Right lung (tissue), 5 donors: Measurements from ENCODE around the gene ZHX3. TPM values are rescaled to one million over a fixed set of nuclear protein-coding genes. Genes with fewer than 3 reads are reported as not detected.
A peak's percentile ranks its signal among the peaks of the same experiment; 100 is the strongest.
"Not testable (repeated sequence)": the region's sequence is repeated elsewhere in the genome, so short reads cannot be mapped to it uniquely, and the experiment has no call there.

Experiments used
- DNase-seq, 2 donors: peaks; one replicate each; pipeline ENCODE4 v3.0.0-alpha.2; 2013
- polyA plus RNA-seq, 5 donors: library from polyadenylated mRNA; unstranded; fragments of 120-200 nt; gene quantifications; one replicate each; pipeline versions ENCODE4 v1.2.1 to v1.2.3, GENCODE V29; 2013; ENCODE audit warnings: inconsistent platforms in 1 of 5, low replicate concordance in 1 of 5; ENCODE audit not compliant: insufficient read length in 5 of 5, insufficient read depth in 1 of 5

ZHX3 gene
- polyA plus RNA-seq, 5 donors, result 8.5 to 11.0 (median 10.4) TPM

GRCh38 chr20:41334036-41334435 lies 16.5 kb upstream of the ZHX3 start:
- no peak for DNase-seq

- no peak for DNase-seq
Measured at GRCh38 chr20:41331731-41332130, 14.2 kb upstream of the ZHX3 start.

GRCh38 chr20:41330941-41331340 lies 13.4 kb upstream of the ZHX3 start:
- no peak for DNase-seq

GRCh38 chr20:41330343-41330720 lies 12.8 kb upstream of the ZHX3 start:
- DNase-seq, result no peak

- DNase-seq, result peak in 1 of 2 donors; percentile 58
Measured at GRCh38 chr20:41329435-41330342, 12.2 kb upstream of the ZHX3 start.

DNA sequence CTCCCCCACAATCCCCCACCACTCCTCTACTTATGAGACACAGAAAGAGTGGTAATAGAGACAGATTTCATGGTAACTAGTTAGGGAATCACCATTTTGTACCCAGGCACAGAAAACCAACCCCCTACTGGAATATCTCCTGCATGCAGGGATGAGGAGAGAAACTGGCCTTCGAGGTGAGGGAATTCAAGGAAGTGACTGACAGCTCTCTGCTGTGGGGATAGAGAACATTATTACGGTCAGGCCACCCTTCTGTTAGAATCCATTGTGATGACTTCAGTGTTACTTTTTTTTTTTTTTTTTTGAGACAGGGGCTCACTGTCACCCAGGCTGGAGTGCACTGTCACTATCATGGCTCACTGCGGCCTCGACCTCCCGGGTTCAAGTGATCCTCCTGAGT lies 9.6 kb upstream of the ZHX3 start:
- DNase-seq, result no peak

DNA sequence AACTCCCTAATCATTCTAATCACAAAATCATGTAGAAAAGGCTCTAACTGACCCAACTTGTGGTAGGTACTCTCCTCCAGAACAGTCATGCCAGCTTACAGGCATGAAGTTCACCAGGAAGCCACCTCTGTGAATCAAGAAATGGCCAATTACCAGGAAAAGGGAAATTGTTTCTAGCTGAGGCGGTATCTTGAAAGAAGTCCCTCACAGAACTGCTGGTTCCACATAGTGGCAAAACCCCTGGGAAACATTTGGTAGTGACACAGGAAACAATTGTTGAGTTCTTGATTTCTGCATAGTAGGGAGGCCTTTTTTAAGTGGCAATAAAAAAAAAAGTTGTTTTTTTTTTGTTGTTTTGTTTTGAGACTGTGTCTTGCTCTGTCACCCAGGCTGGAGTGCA lies 3.4 kb upstream of the ZHX3 start:
- no peak for DNase-seq

DNA sequence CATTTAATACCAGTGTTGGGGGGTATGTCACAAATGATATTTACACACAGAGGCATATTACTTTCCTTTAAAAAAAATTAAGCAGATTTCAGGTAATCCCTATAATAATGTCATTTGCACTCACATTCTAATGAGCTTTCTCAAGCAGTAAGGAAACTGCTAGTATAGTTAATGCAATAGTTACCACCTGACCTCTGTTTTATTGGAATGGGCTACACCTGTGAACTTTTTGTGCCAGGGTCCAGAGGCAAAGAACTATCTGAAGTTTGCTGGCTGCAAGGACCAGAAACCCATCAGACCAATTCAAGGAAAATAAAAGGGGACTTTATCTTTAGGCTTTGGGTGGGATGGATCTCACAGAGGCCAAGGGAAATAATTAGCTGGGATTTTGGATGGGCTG lies 2.9 kb upstream of the ZHX3 start:
- no peak for DNase-seq

GRCh38 chr20:41318271-41318649 lies 729 bp upstream of the ZHX3 start:
- DNase-seq, result no peak

DNA sequence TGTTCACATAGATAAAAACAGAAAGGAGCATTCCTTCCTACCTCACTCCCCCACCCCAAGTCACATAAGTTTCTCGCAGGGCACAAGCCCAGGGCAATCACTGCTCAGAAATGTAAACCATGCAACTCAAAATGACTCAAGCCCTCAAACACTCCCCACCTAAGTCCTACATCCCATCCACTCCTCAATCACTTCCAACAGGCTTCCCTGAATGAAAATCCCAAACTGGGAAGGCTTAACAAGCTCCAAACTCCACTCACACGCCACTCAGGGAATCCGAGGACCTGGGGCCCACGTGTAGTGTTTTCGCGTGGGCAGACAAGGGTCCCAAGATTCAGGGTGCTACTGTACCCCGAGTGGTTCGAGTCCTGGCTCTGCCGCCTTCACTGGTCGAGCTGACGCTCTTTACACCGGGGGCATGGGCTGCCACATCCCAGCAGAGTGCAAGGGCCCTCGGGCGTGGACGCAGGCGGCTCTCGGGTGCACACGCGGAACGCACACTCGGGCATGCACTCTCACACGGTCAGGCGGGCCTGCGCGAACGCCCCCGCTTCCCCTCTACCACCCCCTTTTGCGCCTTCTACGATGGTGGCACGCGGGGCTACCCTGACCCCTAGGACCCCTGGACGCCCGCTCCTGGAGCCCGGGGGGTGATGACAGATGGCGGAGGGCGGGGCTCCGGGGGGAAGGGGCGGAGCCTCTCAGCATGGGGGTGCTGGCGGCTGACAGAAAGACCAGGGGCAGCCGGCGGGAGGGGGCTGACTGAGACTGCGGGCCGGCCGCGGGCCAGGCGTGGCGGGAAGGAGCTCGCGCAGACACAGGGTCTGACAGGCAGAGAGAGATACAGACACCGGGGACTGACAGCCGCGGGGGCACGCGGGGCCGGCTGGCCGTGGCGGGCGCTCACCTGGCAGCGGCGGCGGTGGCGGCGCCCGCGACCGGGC lies 657 bp downstream of the ZHX3 start:
- peak; percentile 42 to 56 for DNase-seq

GRCh38 chr20:41316051-41316450 lies 1.5 kb downstream of the ZHX3 start:
- peak in 1 of 2 donors; percentile 61 for DNase-seq

DNA sequence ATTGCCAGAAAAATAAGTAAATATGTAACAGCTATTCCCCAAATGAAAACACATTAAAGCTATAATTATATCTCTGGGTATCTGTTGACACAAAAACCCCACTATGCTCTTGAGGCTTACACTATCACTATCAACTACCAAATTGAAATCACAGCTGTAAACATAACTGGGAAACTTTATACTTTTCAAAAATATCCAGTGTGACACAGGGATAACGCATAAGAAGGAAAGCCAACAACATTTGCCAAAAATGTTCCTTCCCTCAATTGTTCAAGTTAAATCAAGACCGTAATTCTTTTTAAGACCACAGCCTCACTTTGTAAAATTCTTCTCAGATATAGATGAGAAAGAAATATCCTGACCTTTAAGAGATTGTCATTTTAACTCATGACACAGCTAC lies 3.1 kb downstream of the ZHX3 start:
- DNase-seq, result no peak

DNA sequence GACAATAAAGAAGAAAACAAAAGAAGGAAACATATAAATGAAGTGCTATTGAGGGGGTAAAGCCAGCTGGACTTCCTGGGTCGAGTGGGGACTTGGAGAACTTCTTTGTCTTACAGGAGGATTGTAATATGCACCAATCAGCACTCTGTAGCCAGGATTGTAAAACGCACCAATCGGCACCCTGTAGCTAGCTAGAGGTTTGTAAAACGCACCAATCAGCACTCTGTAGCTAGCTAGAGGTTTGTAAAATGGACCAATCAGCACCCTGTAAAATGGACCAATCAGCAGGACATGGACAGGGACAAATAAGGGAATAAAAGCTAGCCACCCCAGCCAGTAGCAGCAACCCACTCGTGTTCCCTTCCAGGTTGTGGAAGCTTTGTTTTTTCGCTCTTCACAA lies 5.5 kb downstream of the ZHX3 start:
- not testable (repeated sequence) for DNase-seq

- no peak for DNase-seq
Measured at GRCh38 chr20:41309817-41310216, 7.7 kb downstream of the ZHX3 start.

- DNase-seq, result peak; percentile 30
Measured at GRCh38 chr20:41308726-41309413, 8.7 kb downstream of the ZHX3 start.

- DNase-seq, result peak; percentile 27 to 32
Measured at GRCh38 chr20:41308290-41308711, 9.2 kb downstream of the ZHX3 start.

GRCh38 chr20:41307021-41307420 lies 10.5 kb downstream of the ZHX3 start:
- DNase-seq, result no peak

- no peak for DNase-seq
Measured at GRCh38 chr20:41306061-41306727, 11.3 kb downstream of the ZHX3 start.

- no peak for DNase-seq
Measured at GRCh38 chr20:41304424-41305079, 13.0 kb downstream of the ZHX3 start.

DNA sequence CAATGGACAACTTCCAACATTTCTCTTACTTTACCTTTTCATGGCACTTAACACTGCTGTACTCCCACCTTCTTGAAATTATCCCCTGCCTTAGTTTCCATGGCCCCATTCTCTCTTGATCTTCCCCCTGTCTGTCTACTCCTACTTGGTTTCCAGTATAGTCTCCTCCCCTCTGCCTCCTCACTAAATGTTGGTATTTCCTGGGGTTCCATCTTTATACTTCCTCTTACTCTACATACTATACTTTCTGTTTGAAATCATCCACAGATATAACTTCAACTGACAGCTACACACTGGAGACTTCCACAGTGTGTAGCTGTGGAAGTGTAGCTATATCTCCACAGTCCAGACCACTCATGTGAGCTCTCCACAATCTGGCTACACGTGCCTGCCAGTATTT lies 13.5 kb downstream of the ZHX3 start:
- no peak for DNase-seq

GRCh38 chr20:41300886-41301285 lies 16.6 kb downstream of the ZHX3 start:
- DNase-seq, result no peak
